ENCODE measurements around the gene SMIM13.

The SMIM13 gene

DNA sequence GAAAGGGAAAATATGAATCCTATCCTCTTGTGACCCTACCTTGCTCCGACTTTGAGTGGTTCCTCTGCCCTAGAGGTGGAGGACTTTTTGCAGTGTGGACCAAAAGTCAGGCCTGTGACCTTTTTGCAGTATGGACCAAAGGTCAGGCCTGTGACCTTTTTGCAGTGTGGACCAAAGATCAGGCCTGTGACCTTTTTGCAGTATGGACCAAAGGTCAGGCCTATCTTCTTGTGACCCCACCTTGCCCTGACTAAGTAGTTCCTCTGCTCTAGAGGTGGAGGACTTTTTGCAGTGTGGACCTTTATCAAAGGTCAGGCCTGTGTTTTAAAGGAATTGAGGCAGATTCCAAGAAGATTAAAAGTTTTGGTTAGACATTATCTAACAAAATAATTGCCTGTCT lies 28.7 kb downstream of the SMIM13 start:
- TF ChIP-seq, protein P1, sequence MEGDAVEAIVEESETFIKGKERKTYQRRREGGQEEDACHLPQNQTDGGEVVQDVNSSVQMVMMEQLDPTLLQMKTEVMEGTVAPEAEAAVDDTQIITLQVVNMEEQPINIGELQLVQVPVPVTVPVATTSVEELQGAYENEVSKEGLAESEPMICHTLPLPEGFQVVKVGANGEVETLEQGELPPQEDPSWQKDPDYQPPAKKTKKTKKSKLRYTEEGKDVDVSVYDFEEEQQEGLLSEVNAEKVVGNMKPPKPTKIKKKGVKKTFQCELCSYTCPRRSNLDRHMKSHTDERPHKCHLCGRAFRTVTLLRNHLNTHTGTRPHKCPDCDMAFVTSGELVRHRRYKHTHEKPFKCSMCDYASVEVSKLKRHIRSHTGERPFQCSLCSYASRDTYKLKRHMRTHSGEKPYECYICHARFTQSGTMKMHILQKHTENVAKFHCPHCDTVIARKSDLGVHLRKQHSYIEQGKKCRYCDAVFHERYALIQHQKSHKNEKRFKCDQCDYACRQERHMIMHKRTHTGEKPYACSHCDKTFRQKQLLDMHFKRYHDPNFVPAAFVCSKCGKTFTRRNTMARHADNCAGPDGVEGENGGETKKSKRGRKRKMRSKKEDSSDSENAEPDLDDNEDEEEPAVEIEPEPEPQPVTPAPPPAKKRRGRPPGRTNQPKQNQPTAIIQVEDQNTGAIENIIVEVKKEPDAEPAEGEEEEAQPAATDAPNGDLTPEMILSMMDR (conservative IDR thresholded peaks at IDR 0.05; ENCODE audit: low read depth, low read length) = no peak
- no peak overlapping the region for H3K4me3 ChIP-seq (ENCODE audit: low read length)
- no peak for DNase-seq (ENCODE audit: low read depth)

DNA sequence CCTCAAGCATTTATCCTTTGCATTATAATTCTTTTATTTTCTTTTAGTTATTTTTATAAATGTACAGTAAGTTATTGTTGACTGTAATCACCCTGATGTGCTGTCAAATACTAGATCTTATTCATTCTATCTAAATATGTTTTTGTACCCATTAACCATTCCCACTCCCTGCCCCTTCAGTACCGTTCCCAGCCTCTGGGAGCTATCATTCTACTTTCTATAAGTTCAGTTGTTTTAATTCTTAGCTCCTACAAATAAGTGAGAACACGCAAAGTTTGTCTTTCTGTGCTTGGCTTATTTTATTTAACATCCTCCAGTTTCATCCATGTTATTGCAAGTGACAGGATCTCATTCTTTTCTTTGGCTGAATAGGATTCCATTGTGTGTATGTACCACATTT lies 30.3 kb downstream of the SMIM13 start:
- DNase-seq (ENCODE audit: low read depth) = no peak
- TF ChIP-seq, protein P1 (conservative IDR thresholded peaks at IDR 0.05; ENCODE audit: low read depth, low read length) = peak; percentile 24
- H3K4me3 ChIP-seq (ENCODE audit: low read length) = no peak overlapping the region

DNA sequence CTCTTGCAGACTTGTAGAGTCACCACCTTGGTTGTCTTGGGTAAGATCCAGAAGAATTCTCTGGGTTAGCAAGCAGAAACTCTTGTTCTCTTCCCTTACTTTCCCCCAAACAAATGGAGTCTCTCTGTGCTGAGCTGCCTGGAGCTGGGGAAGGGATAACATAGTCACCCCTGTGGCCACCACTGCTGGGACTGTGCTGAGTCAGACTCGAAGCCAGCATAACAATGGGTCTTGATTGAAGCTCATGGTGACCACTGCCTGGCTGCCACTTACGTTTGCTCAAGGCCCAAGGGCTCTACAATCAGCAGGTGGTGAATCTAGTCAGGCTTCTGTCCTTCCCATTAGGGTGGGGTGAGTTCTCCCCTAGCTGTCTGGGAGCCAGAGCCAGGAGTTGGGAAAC lies 33.2 kb downstream of the SMIM13 start:
- DNase-seq (ENCODE audit: low read depth) = no peak
- no peak overlapping the region for H3K4me3 ChIP-seq (ENCODE audit: low read length)
- TF ChIP-seq, protein P1 (conservative IDR thresholded peaks at IDR 0.05; ENCODE audit: low read depth, low read length) = no peak

DNA sequence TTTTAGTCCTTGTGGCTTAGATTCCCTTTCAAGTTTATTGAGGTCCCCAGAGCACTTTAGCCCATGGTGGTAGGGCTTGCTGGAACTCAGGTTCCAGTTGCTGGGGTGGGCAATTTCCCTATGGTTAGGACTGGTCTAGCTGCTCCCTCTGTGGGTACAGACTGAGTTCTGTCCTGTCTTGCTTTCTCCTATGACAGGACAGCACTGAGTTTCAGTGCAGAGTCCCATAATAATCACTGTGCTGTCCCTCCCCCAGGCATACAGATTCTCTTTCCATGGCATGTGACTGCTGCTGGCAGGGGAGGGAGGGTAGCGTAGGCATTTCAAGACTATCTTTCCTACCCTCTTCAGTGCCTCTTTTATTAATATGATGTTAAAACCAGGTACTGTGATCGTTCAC lies 35.0 kb downstream of the SMIM13 start:
- TF ChIP-seq, protein P1 (conservative IDR thresholded peaks at IDR 0.05; ENCODE audit: low read depth, low read length) = no peak
- no peak overlapping the region for H3K4me3 ChIP-seq (ENCODE audit: low read length)
- no peak for DNase-seq (ENCODE audit: low read depth)

DNA sequence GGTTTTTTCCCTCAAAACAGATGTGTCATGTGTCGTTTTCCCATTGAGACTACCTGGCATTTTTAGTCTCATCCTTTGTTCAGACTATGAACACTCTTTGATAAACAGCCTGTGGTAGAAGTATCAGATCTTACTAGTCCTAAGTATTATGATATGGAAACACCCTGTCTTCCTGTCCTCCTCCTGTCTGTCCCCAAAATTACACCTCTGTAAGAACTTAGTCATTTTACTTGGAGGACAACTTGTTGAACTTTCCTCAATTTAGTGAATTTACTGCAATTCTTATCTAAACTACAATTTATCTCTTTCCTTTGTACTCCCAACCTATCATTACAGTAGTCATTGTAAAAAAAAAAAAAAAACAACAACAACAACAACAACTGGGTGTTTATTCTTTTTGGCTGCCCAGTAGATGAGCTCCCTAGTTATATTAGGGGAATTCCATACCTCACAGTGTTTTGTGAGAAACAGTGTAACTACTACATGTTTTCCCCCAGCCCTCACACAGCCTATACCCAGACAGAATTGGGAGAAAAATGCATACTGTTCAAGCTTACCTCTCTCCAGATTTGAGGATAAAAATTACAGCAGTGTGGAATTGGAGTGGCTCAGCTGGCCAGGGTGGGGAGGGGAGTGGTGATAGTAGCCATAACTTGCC lies 36.4 kb downstream of the SMIM13 start:
- no peak for DNase-seq (ENCODE audit: low read depth)
- H3K4me3 ChIP-seq (ENCODE audit: low read length) = no peak overlapping the region
- TF ChIP-seq, protein P1 (conservative IDR thresholded peaks at IDR 0.05; ENCODE audit: low read depth, low read length) = no peak

DNA sequence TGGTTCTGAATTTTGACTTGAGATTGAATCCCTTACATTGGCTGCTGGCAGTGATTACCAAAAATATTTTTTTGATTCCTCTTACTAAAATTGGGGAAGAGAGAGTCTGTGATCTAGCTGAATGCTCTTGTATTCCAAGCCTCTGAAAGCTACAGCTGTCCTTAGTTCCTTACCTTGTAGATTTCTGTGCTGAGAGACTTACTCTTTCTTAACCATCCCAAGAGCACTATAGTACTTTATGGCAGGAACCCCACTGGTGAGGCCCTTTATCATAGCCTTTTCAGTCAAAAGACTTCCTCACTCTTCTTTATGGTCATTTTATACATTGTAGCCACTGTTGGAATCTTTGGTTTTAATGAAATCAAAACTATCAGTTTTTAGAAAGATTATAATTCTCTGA lies 37.0 kb downstream of the SMIM13 start:
- TF ChIP-seq, protein P1 (conservative IDR thresholded peaks at IDR 0.05; ENCODE audit: low read depth, low read length) = no peak
- DNase-seq (ENCODE audit: low read depth) = no peak
- no peak overlapping the region for H3K4me3 ChIP-seq (ENCODE audit: low read length)

DNA sequence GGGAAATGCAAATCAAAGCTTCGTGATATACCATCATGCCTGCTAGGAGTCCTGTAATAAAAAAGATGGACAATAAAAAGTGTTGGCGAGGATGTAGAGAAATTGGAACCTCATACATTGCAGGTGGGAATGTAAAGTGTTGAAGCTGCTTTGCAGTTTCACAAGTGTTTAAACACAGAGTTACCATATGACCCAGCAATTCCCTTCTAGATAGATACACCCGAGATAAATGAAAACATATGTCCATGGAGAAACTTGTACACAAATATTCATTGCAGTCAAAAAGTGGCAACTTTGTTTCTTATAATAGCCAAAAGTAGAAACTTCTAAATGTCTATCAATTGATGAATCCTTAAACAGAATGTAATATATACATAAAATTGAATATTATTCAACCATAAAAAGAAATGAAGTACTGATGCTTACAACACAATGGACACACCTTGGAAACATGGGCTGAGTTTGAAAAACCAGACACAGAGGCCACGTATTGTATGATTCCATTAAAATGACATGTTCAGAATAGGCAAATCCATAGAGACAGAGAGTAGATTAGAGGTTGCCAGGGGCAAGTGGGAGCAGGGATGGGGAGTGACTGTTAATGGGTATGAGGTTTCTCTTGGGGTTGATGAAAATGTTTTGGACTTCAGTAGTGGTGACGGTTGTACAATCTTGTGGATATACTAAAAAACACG lies 38.7 kb downstream of the SMIM13 start:
- DNase-seq (ENCODE audit: low read depth) = no peak
- TF ChIP-seq, protein P1 (conservative IDR thresholded peaks at IDR 0.05; ENCODE audit: low read depth, low read length) = no peak
- H3K4me3 ChIP-seq (ENCODE audit: low read length) = no peak overlapping the region

Measured in retinal pigment epithelial cell (primary cell).